HG02884 (cell line): ENCODE results near the gene DCBLD2.

Experiments
- ATAC-seq: cut with Tn5 transposase; IDR thresholded peaks from one replicate; pipeline ENCODE4 v1.9.1; 2021; ENCODE audit warnings: mild to moderate bottlenecking, moderate library complexity; ENCODE audit not compliant: unreplicated experiment

DCBLD2 gene

GRCh38 chr3:98772022-98772421 is 129.5 kb downstream of the DCBLD2 start:
- ATAC-seq = no peak

GRCh38 chr3:98770261-98771039 is 131.0 kb downstream of the DCBLD2 start:
- peak; percentile 73 for ATAC-seq

GRCh38 chr3:98769448-98769847 is 132.0 kb downstream of the DCBLD2 start:
- no peak for ATAC-seq

GRCh38 chr3:98768961-98769360 is 132.5 kb downstream of the DCBLD2 start:
- ATAC-seq = no peak

GRCh38 chr3:98766924-98767323 is 134.6 kb downstream of the DCBLD2 start:
- no peak for ATAC-seq

GRCh38 chr3:98765721-98766120 is 135.8 kb downstream of the DCBLD2 start:
- ATAC-seq = no peak

GRCh38 chr3:98764472-98764884 is 137.0 kb downstream of the DCBLD2 start:
- no peak for ATAC-seq

- ATAC-seq = no peak
These were observed 137.6 kb downstream of the DCBLD2 start for GRCh38 chr3:98763819-98764418.

- ATAC-seq = peak; percentile 53
These were observed 138.4 kb downstream of the DCBLD2 start, which contains the start of gene ST3GAL6 for GRCh38 chr3:98763076-98763475. Gene ST3GAL6 (plus strand): TSS chr3:98763340. CDS start chr3:98768441, 5,101 bp downstream.

GRCh38 chr3:98761643-98762229 is 139.8 kb downstream of the DCBLD2 start:
- ATAC-seq = no peak

GRCh38 chr3:98759629-98760028 is 141.9 kb downstream of the DCBLD2 start:
- no peak for ATAC-seq

GRCh38 chr3:98755601-98756000 is 145.9 kb downstream of the DCBLD2 start:
- ATAC-seq = no peak

GRCh38 chr3:98754483-98754882 is 147.0 kb downstream of the DCBLD2 start:
- ATAC-seq = no peak

- ATAC-seq = no peak
These were observed 151.1 kb downstream of the DCBLD2 start for GRCh38 chr3:98750276-98750919.

- no peak for ATAC-seq
These were observed 154.6 kb downstream of the DCBLD2 start for GRCh38 chr3:98746882-98747281.

- no peak for ATAC-seq
These were observed 155.4 kb downstream of the DCBLD2 start for GRCh38 chr3:98746122-98746521.
